SW 1271 (cell line): ENCODE data around the gene ZNF341.
A peak's percentile ranks its signal among the peaks of the same experiment; 100 is the strongest.
"Not testable (repeated sequence)": the region's sequence is repeated elsewhere in the genome, so short reads cannot be mapped to it uniquely, and the experiment has no call there.

ENCODE experiments used
- DNase-seq, 2 experiments: peaks; one replicate each; lab custom pipeline; 2025; lab: John Stamatoyannopoulos, UW

Gene ZNF341

DNA sequence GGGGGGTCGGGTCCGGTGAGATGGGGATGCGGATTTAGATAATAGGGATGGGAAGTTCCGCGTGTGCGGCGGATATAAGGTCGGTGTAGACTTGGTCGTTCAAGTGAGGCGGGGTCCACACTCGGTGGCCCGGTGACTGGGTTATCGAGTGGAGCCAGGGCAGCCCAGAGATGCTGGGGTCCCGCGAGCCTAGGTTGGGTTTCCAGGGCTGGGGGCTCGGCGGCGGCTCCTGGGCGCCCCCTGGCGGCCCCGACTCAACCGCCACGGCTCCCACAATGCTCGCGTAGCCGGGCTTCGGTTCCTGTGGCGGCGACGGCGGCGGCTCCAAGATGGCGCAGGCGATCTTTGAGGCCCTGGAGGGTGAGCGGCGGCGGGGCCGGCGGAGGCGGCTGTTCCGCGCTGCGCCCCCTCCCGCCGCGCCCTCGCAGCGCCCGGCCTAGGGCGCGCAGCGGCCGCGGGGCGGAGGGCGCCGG, at the start of gene ZNF341:
Gene ZNF341, plus strand, starts transcription at position 304 of the 473 bp plus-strand sequence. Its CDS starts 26 bp downstream, at position 330.
- DNase-seq = peak; percentile 97 to 99

DNA sequence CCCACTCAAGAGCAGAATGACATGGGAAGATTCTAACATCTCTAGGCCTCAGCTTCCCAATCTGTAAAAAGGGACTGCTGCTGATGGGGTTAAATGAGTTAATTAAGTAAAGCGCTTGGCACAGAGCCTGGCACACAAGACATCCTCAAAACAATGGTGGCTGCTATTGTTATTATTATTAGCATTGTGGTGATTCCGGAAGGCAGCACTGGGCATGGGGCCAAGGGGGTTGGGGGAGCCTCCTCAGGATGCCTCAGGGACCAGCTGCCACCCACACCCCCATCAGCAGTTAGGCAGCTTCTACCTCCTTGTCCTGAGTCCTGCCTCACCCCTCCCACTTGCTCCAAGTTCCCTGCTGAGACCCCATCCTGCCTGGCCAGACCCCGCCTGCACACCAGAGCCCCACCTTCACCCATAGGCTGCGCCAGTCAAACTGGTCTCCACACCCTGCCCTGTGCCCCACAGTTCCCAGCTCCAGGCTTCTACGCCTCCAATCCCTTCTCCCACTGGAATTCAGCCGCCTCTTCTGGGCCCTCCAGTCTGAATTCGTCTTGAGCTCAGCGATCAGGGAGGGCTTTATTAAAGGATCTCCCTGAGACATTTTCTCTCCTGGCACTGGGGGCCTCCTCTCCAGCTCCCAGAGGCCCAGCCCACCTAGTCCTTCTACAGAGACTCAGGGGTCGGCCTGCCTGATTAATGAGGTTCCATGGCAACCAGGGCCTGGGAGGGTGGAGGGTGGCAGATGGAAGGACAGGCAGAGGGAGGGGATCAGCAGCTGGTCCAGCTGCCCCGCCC, 47.1 kb upstream of the ZNF341 start:
- no peak for DNase-seq

GRCh38 chr20:33685328-33686099, 46.3 kb upstream of the ZNF341 start:
- peak; percentile 61 to 67 for DNase-seq

- peak; percentile 99 to 100 for DNase-seq
Observed at GRCh38 chr20:33686100-33686983, 45.5 kb upstream of the ZNF341 start, which contains the start of gene E2F1. E2F1 (minus strand) TSS chr20:33686385; CDS start chr20:33686264, 121 bp downstream.

- DNase-seq = no peak
Observed at GRCh38 chr20:33686984-33687366, 44.8 kb upstream of the ZNF341 start.

DNA sequence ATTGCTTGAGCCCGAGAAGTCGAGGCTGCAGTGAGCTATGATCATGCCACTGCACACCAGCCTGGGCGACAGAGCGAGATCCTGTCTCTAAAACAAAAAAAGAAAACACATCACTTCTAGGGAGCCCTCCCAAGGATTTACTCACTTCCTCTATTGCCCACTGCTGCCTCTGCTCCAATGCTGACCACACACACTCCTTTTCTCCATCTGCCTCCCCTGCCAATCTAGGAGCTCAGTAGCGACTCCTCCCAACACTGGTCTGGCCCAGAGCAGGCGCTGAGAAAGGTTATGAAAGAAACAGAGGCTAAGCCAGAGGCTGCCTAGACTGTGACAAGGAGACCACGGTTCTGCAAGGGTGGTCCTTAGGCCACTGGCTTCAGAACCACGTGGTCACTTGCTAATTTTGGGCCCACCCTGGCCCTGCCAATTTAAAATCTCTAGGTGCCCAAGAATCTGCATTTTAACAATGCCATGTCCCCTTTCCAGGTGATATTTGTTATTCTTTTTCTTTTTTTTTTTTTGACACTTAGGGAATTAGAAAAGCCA, 44.4 kb upstream of the ZNF341 start:
- no peak for DNase-seq

DNA sequence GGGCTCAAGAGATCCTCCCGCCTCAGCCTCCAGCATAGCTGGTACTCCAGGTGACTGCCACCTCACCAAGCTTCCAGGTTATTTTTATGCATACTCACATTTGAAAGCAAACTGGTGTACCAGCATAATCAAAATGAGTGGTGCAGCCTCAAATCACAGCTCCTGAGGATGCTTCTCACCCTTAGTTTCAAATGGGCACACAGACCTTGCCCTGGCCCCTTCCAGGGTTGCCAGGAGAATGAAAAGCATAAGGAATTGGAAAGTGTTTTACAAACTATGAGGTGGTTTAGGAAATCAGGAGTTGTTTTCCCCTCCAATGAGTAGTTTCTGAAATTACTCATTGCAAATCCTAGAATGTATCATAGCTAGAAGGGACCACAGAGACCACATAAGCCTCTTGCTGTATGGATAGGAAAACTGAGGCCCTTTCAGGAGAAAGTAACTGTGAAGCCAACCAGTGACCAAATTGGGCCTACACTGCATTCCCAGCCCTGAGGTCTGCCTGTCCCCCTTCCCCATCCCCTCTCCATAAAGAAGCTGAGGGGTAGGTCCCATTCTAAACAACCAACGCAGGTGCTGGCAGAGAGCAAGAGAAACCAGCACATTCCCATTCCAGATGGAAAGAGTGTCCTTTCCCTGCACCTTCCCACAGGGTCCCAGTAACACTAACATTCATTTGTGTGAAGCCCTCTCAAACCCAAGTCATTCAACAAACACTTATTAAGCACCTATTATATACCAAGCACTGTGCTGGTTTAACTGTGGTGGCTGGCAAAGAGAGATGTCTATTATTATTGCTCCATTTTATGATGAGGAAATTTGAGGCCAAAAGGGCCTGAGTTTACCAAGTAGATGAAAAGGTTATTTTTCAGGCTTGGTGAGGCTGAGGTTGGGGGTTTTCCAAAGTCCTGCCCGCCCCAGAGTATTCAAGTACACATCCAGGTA, 43.5 kb upstream of the ZNF341 start:
- no peak for DNase-seq

- no peak for DNase-seq
Observed at GRCh38 chr20:33688938-33689424, 42.8 kb upstream of the ZNF341 start.

DNA sequence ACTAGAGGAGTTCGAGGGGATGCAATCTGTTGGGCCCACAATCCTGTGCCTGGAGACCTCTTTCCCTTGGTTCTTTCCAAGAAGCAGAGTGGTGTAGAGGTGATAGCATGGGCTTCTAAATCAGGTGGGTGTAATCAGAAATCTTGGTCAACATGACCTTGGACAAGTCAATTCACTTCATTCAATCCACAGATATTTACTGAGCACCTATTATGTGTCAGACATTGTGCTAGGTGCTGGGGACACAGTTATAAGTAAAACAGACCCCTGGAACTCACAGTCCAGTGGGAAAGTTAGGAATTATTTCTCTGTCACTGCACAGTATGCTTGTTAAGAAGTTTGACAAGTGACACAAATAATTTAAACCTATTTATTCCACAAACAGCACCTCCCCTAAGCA, 42.3 kb upstream of the ZNF341 start:
- no peak for DNase-seq

- no peak for DNase-seq
Observed at GRCh38 chr20:33689973-33690372, 41.8 kb upstream of the ZNF341 start.

DNA sequence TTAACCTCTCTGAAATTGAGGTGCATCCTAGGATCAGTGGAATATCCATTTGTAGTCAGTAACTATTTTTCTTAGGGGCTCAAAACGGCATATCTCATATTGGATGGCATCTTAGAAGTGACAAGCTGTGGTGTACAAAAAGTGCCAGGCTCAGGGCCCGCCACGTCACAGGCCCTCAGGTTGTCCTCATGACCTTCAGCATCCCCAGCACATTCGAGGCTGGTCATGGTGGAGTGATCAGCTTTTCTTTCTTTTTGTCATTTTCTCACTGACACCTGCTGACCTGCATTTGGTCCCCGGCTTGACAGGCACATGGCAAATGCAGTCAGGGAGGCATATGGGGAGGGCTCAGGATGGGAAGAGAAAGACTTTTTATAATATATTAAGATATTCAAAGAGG, 38.5 kb upstream of the ZNF341 start:
- no peak for DNase-seq

GRCh38 chr20:33693741-33694638, 37.8 kb upstream of the ZNF341 start:
- DNase-seq = no peak

DNA sequence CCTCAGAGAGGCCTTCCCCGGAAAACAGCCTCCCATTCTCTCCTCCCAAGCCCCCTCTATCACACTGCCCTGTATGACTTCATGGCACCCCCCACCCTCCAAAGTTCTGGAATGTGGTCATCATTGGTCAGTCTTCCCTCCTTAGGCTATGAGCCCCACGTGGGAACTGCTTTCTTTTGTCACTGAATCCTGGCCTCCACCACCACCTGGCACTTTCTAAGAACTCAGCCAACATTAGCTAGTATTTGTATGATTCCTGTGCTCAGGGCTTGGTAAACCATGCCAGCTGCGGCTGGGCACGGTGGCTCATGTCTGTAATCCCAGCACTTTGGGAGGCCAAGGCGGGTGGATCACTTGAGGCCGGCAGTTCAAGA, 37.2 kb upstream of the ZNF341 start:
- DNase-seq = no peak

GRCh38 chr20:33696448-33696847, 35.3 kb upstream of the ZNF341 start:
- no peak for DNase-seq

DNA sequence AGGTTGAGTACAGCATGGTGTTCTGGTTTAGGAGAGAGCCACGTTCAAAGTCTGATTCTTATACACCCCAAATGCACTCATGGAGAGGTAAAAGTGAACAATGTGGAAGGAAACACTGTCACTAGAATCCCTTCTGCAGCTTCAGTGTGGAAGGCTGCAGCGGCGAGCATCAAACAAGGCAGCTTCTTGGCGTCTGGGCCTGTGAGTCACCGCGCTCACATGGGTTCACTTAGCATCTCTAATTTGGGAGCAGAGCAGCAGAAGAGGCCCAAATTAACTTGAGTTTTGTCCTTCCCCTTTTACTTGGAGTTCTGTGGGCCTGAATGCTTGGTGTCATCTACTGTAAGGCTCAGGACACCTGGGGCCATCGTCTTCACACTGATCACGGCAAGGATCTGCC, 34.7 kb upstream of the ZNF341 start:
- DNase-seq = no peak

DNA sequence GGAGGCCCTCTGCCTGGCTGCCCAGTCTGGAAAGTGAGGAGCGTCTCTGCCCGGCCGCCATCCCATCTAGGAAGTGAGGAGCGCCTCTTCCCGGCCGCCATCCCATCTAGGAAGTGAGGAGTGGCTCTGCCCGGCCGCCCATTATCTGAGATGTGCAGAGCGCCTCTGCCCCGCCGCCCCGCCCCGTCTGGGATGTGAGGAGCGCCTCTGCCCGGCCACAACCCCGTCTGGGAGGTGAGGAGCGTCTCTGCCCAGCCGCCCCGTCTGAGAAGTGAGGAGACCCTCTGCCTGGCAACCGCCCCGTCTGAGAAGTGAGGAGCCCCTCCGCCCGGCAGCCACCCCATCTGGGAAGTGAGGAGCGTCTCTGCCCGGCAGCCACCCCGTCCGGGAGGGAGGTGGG, 32.8 kb upstream of the ZNF341 start:
- DNase-seq = not testable (repeated sequence)

- not testable (repeated sequence) for DNase-seq
Observed at GRCh38 chr20:33700696-33701441, 30.9 kb upstream of the ZNF341 start.

DNA sequence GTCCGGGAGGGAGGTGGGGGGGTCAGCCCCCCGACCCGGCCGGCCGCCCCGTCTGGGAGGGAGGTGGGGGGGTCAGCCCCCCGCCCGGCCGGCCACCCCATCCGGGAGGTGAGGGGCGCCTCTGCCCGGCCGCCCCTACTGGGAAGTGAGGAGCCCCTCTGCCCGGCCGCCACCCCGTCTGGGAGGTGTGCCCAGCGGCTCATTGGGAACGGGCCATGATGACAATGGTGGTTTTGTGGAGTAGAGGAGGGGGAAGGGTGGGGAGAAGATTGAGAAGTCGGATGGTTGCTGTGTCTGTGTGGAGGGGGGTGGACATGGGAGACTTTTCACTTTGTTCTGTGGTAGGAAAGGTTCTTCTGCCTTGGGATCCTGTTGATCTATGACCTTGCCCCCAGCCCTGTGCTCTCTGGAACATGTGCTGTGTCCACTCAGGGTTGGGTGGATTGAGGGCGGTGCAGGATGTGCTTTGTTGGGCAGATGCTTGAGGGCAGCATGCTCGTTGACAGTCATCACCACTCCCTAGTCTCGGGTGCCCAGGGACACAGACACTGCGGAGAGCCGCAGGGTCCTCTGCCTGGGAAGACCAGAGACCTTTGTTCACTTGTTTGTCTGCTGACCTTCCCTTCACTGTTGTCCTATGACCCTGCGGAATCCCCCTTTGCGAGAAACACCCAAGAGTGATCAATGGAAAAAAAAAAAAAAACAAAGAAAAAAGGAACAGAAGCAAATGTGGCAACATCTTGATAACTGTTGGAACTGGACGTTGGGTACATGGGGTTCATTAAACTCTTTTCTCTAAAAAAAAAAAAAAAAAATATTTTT, 30.0 kb upstream of the ZNF341 start:
- DNase-seq = no peak
